Activated naive CD8-positive, alpha-beta T cell (primary cell): ENCODE results near the gene GMDS.

Experiments used
- H3K27ac Mint-ChIP-seq: one replicate; pipeline ENCODE4 v1.8.0; 2021; ENCODE audit warnings: mixed read lengths
- H3K27me3 Mint-ChIP-seq: one replicate; pipeline ENCODE4 v1.8.0; 2021; ENCODE audit warnings: mixed read lengths
- H3K36me3 Mint-ChIP-seq: one replicate; pipeline ENCODE4 v1.8.0; 2021; ENCODE audit warnings: mixed read lengths
- H3K4me1 Mint-ChIP-seq: one replicate; pipeline ENCODE4 v1.8.0; 2021; ENCODE audit warnings: low read depth, mixed read lengths
- H3K4me3 Mint-ChIP-seq: one replicate; pipeline ENCODE4 v1.8.0; 2021; ENCODE audit warnings: mild to moderate bottlenecking, mixed read lengths
- H3K9me3 Mint-ChIP-seq: one replicate; pipeline ENCODE4 v1.8.0; 2021; ENCODE audit warnings: low read depth, mixed read lengths

Gene GMDS

DNA sequence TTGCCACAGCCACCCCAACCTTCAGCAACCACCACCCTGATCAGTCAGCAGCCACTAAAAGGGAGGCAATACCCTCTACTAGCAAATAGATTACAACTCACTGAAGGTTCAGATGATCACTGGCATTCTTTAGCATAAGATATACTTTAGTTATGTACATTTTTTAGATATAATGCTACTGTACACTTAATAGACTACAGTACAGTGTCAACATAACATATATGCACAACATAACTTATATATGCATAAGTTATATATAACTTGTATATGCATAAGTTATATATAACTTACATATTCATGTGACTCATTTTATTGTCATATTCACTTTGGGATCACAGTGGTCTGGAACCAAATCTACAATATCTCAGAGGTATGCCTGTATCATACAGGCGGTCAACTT is 61.7 kb downstream of the GMDS start:
- H3K4me3 Mint-ChIP-seq: no peak overlapping the region
- H3K9me3 Mint-ChIP-seq: no peaks in the 10 kb centered on the region
- no peaks in the 10 kb centered on the region for H3K27me3 Mint-ChIP-seq
- H3K4me1 Mint-ChIP-seq: peaks cover 34% of the 10 kb centered on the region
- H3K27ac Mint-ChIP-seq: no peak overlapping the region
- H3K36me3 Mint-ChIP-seq: peaks cover 2% of the 10 kb centered on the region

DNA sequence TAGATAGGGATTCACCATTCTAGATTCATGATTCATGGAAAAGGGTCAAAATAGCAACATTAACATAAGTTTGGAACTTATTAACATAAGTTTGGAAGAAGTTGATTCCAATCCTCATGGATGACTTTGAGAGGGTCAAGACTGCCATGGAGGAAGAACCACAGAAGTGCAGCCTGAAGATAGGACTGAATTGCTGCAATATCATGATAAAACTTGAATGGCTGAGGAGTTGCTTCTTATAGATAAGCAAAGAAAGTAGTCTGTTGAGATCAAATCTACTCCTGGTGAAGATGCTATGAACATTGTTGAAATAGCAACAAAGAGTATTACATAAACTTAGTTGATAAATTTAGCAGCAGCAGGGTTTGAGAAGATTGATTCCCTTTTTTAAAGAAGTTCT is 62.2 kb downstream of the GMDS start:
- Mint-ChIP-seq H3K9me3 (peaks cover under 1% of the 10 kb centered on the region), H3K4me1 (peaks cover 34% of the 10 kb centered on the region), H3K27me3 (no peaks in the 10 kb centered on the region), H3K4me3 (no peak overlapping the region), H3K27ac (no peak overlapping the region), H3K36me3 (peaks cover 2% of the 10 kb centered on the region)

DNA sequence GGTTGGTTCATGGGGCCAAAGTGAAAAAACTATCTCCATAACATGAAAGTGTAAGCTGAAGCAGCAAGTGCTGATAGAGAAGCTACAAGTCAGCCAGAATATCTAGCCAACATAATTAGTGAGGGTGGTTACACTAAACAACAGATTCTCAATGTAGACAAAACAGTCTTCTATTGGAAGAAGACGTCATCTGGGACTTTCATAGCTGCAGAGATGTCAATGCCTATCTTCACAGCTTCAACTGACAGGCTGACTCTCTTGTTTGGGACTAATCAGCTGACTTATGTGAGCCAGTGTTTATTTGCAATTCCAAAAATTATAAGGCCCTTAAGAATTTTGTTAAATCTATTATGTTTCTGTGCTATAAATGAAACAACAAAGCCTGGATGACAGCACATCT is 63.2 kb downstream of the GMDS start:
- H3K27ac Mint-ChIP-seq: no peak overlapping the region

DNA sequence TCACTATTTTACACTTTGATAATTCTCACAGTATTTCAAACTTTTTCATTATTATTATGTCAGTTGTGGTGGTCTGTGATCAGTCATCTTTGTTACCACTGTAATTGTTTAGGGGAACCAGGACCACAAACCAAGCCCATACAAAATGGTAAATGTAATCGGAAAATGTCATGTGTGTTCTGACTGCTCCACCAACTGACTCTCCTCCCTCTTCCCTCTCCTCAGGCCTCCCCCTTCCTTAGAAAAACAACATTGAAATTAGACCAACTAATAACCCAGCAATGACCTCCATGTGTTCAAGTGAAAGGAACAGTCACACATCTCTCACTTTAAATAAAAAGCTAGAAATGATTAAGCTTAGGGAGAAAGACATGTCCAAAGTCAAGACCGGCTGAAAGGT is 63.8 kb downstream of the GMDS start:
- Mint-ChIP-seq H3K4me1 (peaks cover 27% of the 10 kb centered on the region), H3K27ac (no peak overlapping the region), H3K4me3 (no peak overlapping the region), H3K36me3 (peaks cover 9% of the 10 kb centered on the region), H3K27me3 (no peaks in the 10 kb centered on the region), H3K9me3 (peaks cover 10% of the 10 kb centered on the region)

More for the DNA sequence above, 63.2 kb downstream of the GMDS start:
- H3K4me3 Mint-ChIP-seq: no peak overlapping the region
- H3K4me1 Mint-ChIP-seq: peaks cover 26% of the 10 kb centered on the region
- peaks cover 10% of the 10 kb centered on the region for H3K9me3 Mint-ChIP-seq
- no peaks in the 10 kb centered on the region for H3K27me3 Mint-ChIP-seq
- peaks cover 9% of the 10 kb centered on the region for H3K36me3 Mint-ChIP-seq

DNA sequence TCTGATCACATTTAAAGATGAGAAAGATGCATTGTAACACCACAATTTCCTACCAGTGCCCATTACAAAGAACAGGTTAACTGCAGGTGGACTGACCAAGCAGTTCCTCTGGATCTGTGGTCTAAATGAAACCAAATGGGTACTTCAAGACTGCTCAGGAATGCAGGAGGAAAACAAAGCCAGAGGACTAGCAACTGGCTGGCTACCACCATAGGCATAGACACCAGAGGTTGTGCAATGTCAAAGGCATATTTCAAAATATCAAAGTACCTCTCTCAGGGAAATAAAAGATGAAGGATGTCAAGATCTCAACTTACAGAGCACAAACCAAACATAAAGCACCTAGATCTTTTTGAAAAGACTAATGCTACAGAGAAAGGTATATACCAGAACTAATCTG is 65.5 kb downstream of the GMDS start:
- no peak overlapping the region for H3K4me3 Mint-ChIP-seq
- H3K9me3 Mint-ChIP-seq: peaks cover 10% of the 10 kb centered on the region
- H3K4me1 Mint-ChIP-seq: peaks cover 25% of the 10 kb centered on the region
- H3K36me3 Mint-ChIP-seq: peaks cover 9% of the 10 kb centered on the region
- H3K27ac Mint-ChIP-seq: no peak overlapping the region
- no peaks in the 10 kb centered on the region for H3K27me3 Mint-ChIP-seq

DNA sequence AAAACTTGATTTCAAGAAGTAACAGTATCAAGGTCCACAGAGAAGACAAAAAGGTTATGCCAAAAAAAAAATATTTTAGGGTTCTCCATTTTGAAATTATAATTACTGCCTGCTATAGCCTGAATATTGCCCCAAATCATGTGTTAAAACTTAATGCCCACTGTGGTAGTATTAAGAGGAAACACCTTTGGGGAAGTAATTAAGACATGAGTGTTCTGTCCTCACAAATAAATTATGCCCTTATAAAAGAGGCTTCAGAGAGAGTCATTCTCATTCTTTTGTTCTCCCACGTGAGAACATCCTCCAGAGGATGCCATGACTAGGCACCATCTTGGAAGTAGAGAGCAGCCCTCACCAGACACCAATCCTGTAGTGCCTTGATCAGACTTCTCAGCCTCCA is 66.2 kb downstream of the GMDS start:
- H3K27me3 Mint-ChIP-seq: no peaks in the 10 kb centered on the region
- H3K9me3 Mint-ChIP-seq: peaks cover 10% of the 10 kb centered on the region
- H3K36me3 Mint-ChIP-seq: peaks cover 9% of the 10 kb centered on the region
- H3K4me1 Mint-ChIP-seq: peaks cover 25% of the 10 kb centered on the region
- H3K27ac Mint-ChIP-seq: no peak overlapping the region
- no peak overlapping the region for H3K4me3 Mint-ChIP-seq

DNA sequence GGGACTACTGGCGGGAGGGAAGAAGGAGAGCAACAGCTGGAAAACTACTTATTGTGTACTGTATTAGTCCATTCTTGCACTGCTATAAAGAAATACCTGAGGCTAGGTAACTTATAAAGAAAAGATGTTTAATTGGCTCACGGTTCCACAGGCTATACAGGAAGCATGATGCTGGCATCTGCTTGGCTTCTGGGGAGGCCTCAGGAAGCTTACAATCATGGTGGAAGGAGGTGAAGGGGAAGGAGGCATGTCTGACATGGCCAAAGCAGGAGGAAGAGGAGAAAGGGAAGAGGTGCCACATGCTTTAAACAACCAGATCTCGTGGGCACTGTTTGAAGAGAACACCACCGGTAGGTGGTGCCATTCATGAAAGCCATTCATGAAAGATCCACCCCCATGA is 67.3 kb downstream of the GMDS start:
- H3K36me3 Mint-ChIP-seq: peaks cover 7% of the 10 kb centered on the region
- H3K27me3 Mint-ChIP-seq: no peaks in the 10 kb centered on the region
- no peak overlapping the region for H3K4me3 Mint-ChIP-seq
- peaks cover 31% of the 10 kb centered on the region for H3K4me1 Mint-ChIP-seq
- peaks cover 10% of the 10 kb centered on the region for H3K9me3 Mint-ChIP-seq
- no peak overlapping the region for H3K27ac Mint-ChIP-seq

DNA sequence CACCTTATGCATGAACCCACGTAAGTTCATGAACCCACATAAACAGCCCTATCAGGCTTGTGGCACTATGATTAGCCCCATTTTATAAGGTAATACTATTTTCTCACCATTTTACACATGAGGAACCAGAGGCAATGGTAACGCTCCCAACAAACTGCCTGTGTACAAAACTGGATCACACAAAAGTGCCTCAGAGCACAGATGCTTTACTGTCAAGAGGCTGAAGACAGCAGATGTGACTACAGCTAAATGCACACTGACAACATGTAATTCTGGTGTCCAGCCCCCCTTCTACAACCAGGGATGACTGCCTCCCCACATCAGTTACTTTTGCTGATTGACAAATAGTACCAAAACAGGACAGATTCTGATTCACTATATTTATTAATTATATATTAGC is 69.6 kb downstream of the GMDS start:
- H3K9me3 Mint-ChIP-seq: peaks cover 10% of the 10 kb centered on the region
- no peak overlapping the region for H3K4me3 Mint-ChIP-seq
- peaks cover 40% of the 10 kb centered on the region for H3K4me1 Mint-ChIP-seq
- no peaks in the 10 kb centered on the region for H3K27me3 Mint-ChIP-seq
- no peak overlapping the region for H3K27ac Mint-ChIP-seq
- H3K36me3 Mint-ChIP-seq: peaks cover 7% of the 10 kb centered on the region

DNA sequence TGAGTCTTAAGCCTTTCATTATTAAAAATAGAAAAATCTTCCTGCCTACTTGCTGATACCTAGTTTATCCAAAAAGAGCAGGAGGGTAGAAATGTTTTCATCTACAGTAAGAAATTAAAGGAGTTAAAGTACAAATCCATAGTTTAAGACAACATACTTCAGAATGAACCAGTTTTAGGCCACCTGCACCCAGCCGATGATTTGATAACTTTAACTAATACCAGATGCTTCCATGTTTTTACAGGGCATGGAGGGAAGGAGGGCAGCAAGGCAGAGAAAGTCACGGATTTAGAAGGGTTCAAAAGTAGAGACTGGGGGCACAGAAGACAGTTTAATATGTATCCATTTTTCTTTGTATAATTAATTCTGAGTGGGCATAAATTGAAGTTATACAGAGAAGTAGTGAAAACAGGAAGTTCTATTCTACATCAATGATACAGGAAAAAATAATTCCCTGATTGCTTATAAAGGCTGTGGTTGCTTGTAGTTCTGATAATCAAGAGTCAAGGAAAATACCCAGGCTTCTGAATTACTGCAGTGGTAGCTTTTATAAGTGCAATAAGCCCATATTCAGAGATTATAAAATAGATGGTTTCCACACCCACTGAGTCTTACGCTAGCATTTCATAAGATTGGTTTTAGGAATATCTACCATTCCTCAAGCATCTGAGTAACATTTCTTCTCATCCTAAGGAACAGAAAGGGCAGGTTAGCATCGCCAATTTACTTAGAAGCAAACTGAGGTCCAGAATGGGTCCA is 72.0 kb downstream of the GMDS start:
- no peak overlapping the region for H3K4me3 Mint-ChIP-seq
- peaks cover 10% of the 10 kb centered on the region for H3K9me3 Mint-ChIP-seq
- H3K4me1 Mint-ChIP-seq: peaks cover 40% of the 10 kb centered on the region
- H3K27me3 Mint-ChIP-seq: no peaks in the 10 kb centered on the region
- H3K36me3 Mint-ChIP-seq: peaks cover 7% of the 10 kb centered on the region
- no peak overlapping the region for H3K27ac Mint-ChIP-seq

DNA sequence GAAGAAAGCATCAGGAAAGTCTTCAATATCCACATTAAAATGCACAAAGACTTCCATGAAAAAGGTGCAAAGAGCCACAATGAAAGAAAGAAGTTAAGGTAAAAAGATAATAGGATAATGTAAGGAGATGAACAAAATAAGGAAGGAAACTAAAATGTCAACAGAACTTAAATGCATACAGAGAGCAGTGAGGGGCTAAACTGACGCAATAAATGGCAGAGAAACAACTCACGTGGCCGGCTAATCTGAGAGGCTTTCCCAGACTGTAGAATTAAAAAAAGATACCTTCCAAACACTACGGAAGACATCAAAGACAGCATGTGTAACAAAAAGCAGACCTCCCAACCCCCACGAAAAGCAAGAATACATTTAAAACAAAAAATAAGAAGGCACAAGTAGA is 73.7 kb downstream of the GMDS start:
- Mint-ChIP-seq H3K4me3 (no peak overlapping the region), H3K36me3 (no peaks in the 10 kb centered on the region), H3K27me3 (no peaks in the 10 kb centered on the region), H3K27ac (no peak overlapping the region), H3K9me3 (no peaks in the 10 kb centered on the region), H3K4me1 (peaks cover 33% of the 10 kb centered on the region)

DNA sequence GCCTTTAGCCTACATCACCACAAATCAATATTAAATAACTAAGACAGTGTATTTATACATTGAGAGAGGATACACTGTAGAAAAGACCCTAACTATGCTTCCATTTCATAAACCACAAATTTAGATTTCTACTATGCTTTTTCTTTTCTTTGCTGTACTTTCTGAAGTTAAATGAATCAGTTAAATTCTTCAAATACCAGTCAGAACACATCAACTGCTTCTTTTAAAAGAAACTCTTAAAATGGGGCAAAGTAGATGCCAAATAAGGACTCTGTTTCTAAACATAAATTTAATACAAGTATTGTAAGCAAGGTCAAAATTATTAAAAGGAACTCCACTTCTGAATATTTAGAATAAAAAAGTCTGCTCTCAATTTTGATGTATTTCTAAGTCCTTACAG is 76.9 kb downstream of the GMDS start:
- no peak overlapping the region for H3K27ac Mint-ChIP-seq
- H3K4me1 Mint-ChIP-seq: peaks cover 20% of the 10 kb centered on the region
- peaks cover 4% of the 10 kb centered on the region for H3K36me3 Mint-ChIP-seq
- H3K4me3 Mint-ChIP-seq: no peak overlapping the region
- no peaks in the 10 kb centered on the region for H3K27me3 Mint-ChIP-seq
- H3K9me3 Mint-ChIP-seq: peaks cover 4% of the 10 kb centered on the region

DNA sequence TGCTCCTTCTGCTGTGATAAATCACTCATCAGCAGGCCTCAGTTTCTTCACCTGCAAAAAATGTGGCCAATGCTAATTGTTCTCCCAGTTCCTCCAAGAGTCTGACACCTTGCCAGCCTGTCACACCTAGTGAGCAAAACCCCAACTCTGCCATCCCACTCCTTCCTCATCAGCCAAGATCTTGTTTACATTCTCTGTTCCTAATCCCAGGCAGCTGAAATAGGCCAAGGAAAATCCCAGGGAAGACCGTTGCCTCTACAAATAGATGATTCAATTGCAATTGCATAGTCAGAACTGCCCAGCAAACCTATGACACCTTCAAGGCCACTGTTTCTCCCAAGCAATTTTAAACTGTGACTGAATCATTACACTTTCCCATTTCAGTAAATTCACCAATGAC is 78.7 kb downstream of the GMDS start:
- Mint-ChIP-seq H3K27me3 (no peaks in the 10 kb centered on the region), H3K9me3 (peaks cover 4% of the 10 kb centered on the region), H3K27ac (no peak overlapping the region), H3K4me1 (peaks cover 25% of the 10 kb centered on the region), H3K4me3 (no peak overlapping the region), H3K36me3 (peaks cover 4% of the 10 kb centered on the region)

DNA sequence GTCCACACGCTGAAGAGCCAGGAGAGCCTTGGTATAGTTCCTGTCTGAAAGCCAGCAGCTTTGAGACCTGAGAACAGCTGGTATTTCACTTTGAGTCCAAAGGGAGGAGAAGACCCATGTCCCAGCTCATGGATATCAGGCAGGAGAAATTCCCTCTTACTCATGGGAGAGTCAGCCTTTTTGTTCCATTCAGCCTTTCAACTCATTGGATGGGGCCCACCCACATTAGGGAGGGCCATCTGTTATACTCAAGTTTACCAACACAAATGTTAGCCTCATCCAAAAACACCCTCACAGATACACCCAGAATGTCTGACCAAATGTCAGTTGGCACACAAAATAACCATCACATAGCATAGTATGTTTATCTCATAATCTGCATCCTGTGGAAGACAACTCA is 80.1 kb downstream of the GMDS start:
- H3K4me1 Mint-ChIP-seq: peaks cover 23% of the 10 kb centered on the region
- no peak overlapping the region for H3K4me3 Mint-ChIP-seq
- H3K27me3 Mint-ChIP-seq: no peaks in the 10 kb centered on the region
- H3K9me3 Mint-ChIP-seq: peaks cover 4% of the 10 kb centered on the region
- H3K27ac Mint-ChIP-seq: no peak overlapping the region
- H3K36me3 Mint-ChIP-seq: peaks cover 4% of the 10 kb centered on the region

DNA sequence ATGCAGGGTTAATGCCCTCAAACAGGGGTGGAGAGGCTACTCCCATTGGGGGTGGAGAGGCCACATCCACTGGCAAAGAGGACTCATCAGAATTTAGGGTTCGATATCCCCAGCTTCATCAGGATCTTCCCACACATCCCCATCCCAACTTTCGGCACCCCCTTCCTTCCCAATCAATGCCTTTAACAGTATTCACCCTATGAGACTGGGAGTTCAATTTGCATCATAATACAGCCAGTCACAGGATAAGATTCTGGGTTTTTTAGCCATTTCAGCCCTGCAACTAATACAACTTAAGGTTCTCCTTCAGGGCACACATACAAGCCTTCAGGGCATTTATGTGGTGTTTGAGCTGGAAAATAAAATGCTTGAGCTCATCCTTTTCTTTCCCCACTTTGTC is 80.9 kb downstream of the GMDS start:
- Mint-ChIP-seq H3K27me3 (no peaks in the 10 kb centered on the region), H3K9me3 (peaks cover 4% of the 10 kb centered on the region), H3K27ac (no peak overlapping the region), H3K4me3 (no peak overlapping the region), H3K36me3 (peaks cover 4% of the 10 kb centered on the region), H3K4me1 (peaks cover 23% of the 10 kb centered on the region)

DNA sequence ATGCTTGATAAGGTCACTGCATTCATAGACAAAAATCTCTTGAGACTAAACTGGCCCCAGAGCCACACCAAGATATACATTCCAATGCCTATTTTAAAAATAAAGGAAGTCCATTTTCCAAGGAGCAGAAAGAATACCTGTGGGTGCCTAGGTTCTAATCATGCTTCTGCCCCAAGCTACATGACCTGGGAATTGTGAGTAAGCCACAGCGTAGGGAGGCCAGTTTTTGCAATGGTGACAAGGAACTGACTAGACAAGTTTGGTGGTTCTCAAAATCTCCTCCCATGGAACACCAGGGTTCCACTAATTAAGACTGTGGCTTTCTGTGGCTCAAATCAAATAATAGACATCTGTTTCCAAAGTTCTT is 83.3 kb downstream of the GMDS start:
- Mint-ChIP-seq H3K27me3 (no peaks in the 10 kb centered on the region), H3K36me3 (peaks cover 4% of the 10 kb centered on the region), H3K9me3 (peaks cover 4% of the 10 kb centered on the region), H3K27ac (no peak overlapping the region), H3K4me1 (peaks cover 43% of the 10 kb centered on the region), H3K4me3 (no peak overlapping the region)

DNA sequence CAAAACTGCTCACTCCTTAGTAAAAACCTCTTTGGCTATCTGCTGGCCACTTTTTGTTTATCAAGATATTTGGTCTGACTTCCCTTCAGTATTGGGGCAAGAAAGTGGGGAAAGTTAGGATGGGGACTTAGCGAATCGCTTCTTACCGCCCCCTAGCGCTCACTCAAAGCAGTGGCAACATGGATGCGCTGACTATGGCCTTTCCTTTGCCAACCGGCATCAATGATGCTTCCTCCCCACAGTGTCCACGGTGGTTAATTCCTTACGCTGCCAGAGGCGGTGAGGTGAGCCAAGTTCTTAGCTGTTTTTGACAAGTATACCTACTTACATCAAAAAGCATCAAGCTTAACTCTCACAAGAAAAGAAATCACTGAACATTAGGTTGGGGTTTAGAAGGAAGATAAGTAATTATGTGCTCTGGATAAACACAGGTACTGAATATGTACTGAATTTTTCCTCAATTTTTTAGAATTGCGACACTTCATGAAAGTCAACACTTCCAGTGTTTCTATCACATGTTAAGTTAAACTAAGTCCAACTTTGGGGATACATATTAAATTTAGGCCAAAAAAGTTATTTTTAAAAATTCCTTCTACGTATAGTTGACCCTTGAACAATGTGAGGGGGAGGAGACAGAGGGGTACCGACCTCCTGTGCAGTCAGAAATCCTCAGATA is 86.7 kb downstream of the GMDS start:
- H3K27ac Mint-ChIP-seq: no peak overlapping the region
- H3K4me3 Mint-ChIP-seq: no peak overlapping the region
- H3K4me1 Mint-ChIP-seq: peaks cover 48% of the 10 kb centered on the region
- H3K27me3 Mint-ChIP-seq: no peaks in the 10 kb centered on the region
- no peaks in the 10 kb centered on the region for H3K9me3 Mint-ChIP-seq
- no peaks in the 10 kb centered on the region for H3K36me3 Mint-ChIP-seq
